ES-I3 (cell line): ENCODE measurements around the gene INA.
"Not testable (repeated sequence)": the region's sequence is repeated elsewhere in the genome, so short reads cannot be mapped to it uniquely, and the experiment has no call there.

Experiments used
- H3K36me3 ChIP-seq: 2 replicates; pipeline ENCODE4 v1.6.1; 2013; ENCODE audit warnings: mild to moderate bottlenecking, low read length, control low read depth, moderate library complexity; ENCODE audit not compliant: insufficient read depth
- H3K4me1 ChIP-seq: 2 replicates; pipeline ENCODE4 v1.6.1; 2013; ENCODE audit warnings: mild to moderate bottlenecking, control low read depth, low read length; ENCODE audit not compliant: insufficient read depth
- H3K9ac ChIP-seq: 2 replicates; pipeline ENCODE4 v1.6.1; 2013; ENCODE audit warnings: low read depth, mild to moderate bottlenecking, low read length, moderate library complexity
- H3K9me3 ChIP-seq: 2 replicates; pipeline ENCODE4 v1.6.1; 2013; ENCODE audit warnings: mild to moderate bottlenecking, low read length, moderate library complexity; ENCODE audit not compliant: control insufficient read depth, insufficient read depth

The INA gene

GRCh38 chr10:103254538-103255325 is 22.2 kb upstream of the INA start:
- Histone ChIP-seq H3K4me1 (no peaks in the 10 kb centered on the region; the same call in 1 of the 2 replicates), H3K36me3 (no peaks in the 10 kb centered on the region), H3K9me3 (peaks cover 3% of the 10 kb centered on the region; the same call in 1 of the 2 replicates), H3K9ac (no peak overlapping the region)

DNA sequence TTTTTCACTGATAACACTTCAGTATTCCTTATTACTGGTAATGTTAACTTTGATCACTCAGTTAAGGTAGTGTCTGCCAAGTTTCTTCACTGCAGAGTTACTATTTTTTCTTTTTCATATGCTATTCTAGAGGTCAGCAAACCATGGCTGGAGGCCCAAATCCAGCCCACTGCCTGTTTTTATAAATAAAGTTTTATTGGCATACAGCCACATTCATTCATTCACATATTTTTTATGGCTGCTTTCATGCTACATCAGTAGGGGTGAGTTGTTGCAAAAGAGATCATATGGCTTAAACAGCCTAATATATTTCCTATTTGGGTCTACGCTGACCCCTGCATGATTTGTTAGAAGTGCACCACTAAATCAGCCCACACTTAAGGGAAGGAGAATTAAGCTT is 20.3 kb upstream of the INA start:
- no peaks in the 10 kb centered on the region; the same call in 1 of the 2 replicates for H3K4me1 ChIP-seq
- H3K9me3 ChIP-seq = peaks cover 7% of the 10 kb centered on the region; the same call in 1 of the 2 replicates
- no peaks in the 10 kb centered on the region for H3K36me3 ChIP-seq

GRCh38 chr10:103257812-103258211 is 19.1 kb upstream of the INA start:
- no peaks in the 10 kb centered on the region; the same call in 1 of the 2 replicates for H3K4me1 ChIP-seq
- H3K9me3 ChIP-seq = peaks cover 7% of the 10 kb centered on the region; the same call in 1 of the 2 replicates
- no peaks in the 10 kb centered on the region for H3K36me3 ChIP-seq
- H3K9ac ChIP-seq = no peak overlapping the region

More for the DNA sequence above, 20.3 kb upstream of the INA start:
- no peak overlapping the region for H3K9ac ChIP-seq

DNA sequence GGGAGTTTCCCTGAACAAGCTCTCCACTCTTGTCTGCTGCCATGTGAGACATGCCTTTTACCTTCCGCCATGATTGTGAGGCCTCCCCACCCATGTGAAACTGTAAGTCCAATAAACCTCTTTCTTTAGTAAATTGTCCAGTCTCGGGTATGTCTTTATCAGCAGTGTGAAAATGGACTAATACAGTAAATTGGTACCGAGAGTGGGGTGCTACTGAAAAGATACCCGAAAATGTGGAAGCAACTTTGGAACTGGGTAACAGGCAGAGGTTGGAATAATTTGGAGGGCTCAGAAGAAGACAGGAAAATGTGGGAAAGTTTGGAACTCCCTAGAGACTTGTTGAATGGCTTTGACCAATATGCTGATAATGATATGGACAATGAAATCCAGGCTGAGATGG is 18.0 kb upstream of the INA start:
- H3K4me1 ChIP-seq, H3K9me3 ChIP-seq, H3K36me3 ChIP-seq, H3K9ac ChIP-seq: not testable (repeated sequence)

GRCh38 chr10:103259989-103260388 is 16.9 kb upstream of the INA start:
- no peak overlapping the region for H3K9ac ChIP-seq
- peaks cover 7% of the 10 kb centered on the region; the same call in 1 of the 2 replicates for H3K9me3 ChIP-seq
- H3K36me3 ChIP-seq = no peaks in the 10 kb centered on the region
- no peaks in the 10 kb centered on the region for H3K4me1 ChIP-seq

- Histone ChIP-seq H3K36me3 (no peaks in the 10 kb centered on the region), H3K4me1 (no peaks in the 10 kb centered on the region), H3K9me3 (peaks cover 7% of the 10 kb centered on the region; the same call in 1 of the 2 replicates), H3K9ac (no peak overlapping the region)
These were observed 14.7 kb upstream of the INA start for GRCh38 chr10:103262229-103262628.

DNA sequence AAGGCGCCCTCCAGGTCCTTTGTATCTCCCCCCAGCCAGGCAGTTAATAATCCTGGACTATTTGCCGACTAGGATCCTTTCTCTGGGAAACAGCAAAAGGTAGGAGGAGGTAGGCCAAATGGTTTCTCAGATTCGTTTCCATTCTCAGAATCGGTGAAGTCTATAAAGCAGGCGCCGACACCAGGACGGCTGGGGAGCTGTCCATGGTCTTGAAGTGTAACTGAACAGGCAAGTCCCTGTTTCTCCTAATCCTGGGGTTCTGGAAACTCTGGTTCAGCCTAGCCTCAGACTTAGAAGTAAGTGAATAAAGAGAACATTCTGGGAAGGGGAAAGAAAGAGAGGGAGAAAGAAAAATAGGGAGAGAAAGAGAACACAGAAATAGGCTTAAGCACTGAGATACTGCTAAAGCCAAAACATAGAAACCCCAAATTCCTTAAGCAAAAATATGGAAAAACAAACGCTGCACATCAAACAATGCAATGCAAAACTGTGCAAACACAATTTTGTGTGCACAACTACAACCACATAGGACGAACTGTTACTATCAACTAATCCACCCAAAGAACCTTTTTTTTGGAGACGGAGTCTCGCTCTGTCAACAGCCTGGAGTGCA is 11.1 kb upstream of the INA start:
- Histone ChIP-seq H3K36me3 (no peaks in the 10 kb centered on the region), H3K4me1 (no peaks in the 10 kb centered on the region), H3K9ac (no peak overlapping the region), H3K9me3 (no peaks in the 10 kb centered on the region)

DNA sequence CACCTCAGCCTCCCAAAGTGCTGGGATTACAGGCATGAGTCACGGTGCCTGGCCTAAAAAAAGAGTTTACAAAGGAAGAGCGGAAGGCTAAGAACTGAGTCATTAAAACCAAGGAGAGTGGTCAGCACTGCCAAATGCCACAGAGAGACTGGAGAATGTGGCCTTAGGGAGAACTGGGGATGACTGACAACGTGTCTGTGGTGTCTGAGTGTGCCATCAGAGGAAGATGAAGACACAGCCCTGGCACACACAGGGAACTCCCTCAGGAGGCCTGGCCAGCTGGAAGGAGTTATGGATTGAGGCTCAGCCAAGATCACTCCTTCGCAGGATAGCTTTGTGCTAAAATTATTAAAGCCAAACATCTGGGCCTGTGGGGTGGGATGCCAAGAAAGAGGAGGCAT is 3.9 kb upstream of the INA start:
- Histone ChIP-seq H3K36me3 (no peaks in the 10 kb centered on the region), H3K9ac (no peak overlapping the region), H3K4me1 (peaks cover 13% of the 10 kb centered on the region), H3K9me3 (no peaks in the 10 kb centered on the region)

DNA sequence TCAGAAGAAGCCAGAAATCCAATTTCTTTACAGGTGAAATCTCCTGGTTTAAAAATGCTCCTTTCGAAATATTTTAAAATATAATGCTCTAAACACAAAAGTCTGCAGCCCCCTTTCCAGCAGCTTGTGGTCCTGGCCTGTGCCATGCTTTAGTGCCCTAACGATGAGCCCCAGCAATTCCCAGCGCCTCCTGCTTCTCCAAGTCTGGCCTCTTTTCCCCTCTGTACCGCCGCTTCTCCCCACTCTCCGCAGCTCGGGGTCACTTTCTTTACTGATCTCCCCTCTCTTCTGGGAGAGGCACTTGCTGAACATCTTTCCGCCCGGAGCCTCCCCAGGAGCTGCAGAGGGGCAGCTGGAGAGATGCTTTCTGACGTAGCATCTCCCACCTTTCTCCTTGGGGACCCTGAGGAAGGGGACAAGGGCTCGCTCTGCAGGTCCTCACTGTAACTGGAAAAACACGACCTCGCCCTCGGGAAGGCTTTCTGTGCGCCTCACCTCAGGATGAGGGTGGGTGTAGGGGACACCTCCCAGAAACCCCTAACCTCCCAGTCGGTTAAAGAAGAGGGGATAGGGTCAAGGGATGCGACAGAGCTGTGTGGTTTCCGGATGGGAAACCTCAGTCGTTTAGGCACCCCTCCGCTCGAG is 565 bp upstream of the INA start:
- peaks cover 16% of the 10 kb centered on the region for H3K4me1 ChIP-seq
- H3K9ac ChIP-seq = peak overlapping the region; percentile 65; the same call in 1 of the 2 replicates
- H3K9me3 ChIP-seq = no peaks in the 10 kb centered on the region
- no peaks in the 10 kb centered on the region for H3K36me3 ChIP-seq

GRCh38 chr10:103277713-103278536 is 987 bp downstream of the INA start:
- peaks cover 27% of the 10 kb centered on the region for H3K4me1 ChIP-seq
- H3K9me3 ChIP-seq = no peaks in the 10 kb centered on the region
- peak overlapping the region; percentile 65 for H3K9ac ChIP-seq
- no peaks in the 10 kb centered on the region for H3K36me3 ChIP-seq

DNA sequence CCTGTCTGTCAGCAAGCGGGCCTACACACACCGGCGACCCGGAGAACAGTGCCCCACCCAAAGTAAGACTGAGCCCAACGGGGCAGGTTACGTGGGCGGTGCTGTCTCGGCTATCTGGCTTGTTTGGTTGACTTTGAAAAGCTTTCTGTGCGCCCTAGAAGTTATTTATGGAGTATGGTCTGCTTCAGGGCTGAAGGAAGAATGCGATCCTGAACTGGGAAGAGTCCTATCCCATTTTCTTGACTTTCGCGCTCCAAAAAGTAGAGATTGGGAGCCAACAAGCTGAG is 1.5 kb downstream of the INA start:
- Histone ChIP-seq H3K9ac (peak overlapping the region; percentile 65; the same call in 1 of the 2 replicates), H3K4me1 (peaks cover 22% of the 10 kb centered on the region), H3K36me3 (no peaks in the 10 kb centered on the region), H3K9me3 (no peaks in the 10 kb centered on the region)

DNA sequence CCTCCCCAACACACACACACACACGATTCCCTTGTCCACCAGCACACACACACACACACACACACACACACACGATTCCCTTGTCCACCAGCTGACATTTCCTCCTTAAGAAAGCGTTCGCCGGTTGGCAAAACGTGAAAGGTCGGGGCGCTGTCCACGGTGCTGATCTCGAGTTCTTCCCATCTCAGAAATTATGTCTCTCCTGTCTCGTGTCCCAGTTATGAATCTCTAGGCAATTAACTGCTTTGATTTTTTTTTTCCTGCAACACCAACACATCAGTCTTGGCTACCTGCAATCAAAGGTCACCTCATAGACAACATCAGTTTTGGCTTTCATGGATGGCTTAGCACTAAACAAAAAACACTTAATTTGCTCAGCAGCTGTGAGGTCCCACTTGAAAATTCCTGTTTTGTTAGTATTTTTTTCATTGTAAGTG is 1.9 kb downstream of the INA start:
- Histone ChIP-seq H3K9me3 (no peaks in the 10 kb centered on the region), H3K36me3 (no peaks in the 10 kb centered on the region), H3K9ac (peak overlapping the region; percentile 65; the same call in 1 of the 2 replicates), H3K4me1 (peaks cover 18% of the 10 kb centered on the region)

DNA sequence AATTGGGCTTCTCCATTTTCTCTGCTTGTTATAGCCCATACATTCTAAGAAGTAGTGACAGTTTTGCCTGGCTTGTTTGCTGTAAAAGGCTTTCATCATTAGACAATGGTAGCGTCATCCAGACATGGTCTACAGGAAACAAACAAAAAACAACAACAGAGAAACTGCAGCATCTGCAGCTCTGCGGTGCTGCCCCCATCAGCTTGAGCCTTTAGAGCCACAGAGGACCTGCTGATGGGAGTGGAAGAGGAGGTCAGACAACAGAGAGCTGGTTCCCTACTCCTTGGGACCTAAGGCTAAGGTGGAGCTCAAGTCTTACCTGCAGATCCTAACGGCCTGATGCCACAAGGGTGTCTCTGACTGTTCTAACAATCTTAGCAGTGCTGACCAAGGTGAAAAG is 3.1 kb downstream of the INA start:
- Histone ChIP-seq H3K9ac (no peak overlapping the region), H3K9me3 (no peaks in the 10 kb centered on the region), H3K4me1 (peaks cover 18% of the 10 kb centered on the region), H3K36me3 (no peaks in the 10 kb centered on the region)

- H3K4me1 ChIP-seq = peaks cover 18% of the 10 kb centered on the region
- H3K9me3 ChIP-seq = no peaks in the 10 kb centered on the region
- H3K9ac ChIP-seq = no peak overlapping the region
- H3K36me3 ChIP-seq = no peaks in the 10 kb centered on the region
These were observed 3.6 kb downstream of the INA start for GRCh38 chr10:103280506-103280905.
